ENCODE data around the gene NRDC.
A peak's percentile ranks its signal among the peaks of the same experiment; 100 is the strongest.
"Not testable (repeated sequence)": the region's sequence is repeated elsewhere in the genome, so short reads cannot be mapped to it uniquely, and the experiment has no call there.

Gene NRDC

DNA sequence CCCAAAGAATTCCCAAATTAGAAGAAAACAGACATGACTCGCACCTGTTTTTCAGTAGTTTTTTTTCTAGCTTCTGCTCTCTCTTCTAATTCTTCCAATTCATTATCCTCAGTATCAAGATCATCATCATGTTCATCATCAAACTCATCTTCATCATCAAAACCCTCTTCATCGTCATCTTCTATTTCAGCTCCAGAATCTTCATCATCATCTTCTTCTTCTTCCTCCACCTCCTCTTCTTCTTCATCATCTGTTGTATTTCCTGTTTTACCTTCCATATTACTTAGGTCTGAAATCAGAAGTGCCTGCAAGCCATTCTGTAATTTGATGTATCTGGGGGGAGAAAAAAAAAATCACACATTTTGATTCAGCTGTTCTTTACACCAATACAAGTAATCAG is 38.3 kb downstream of the NRDC start:
- no peak for DNase-seq

DNA sequence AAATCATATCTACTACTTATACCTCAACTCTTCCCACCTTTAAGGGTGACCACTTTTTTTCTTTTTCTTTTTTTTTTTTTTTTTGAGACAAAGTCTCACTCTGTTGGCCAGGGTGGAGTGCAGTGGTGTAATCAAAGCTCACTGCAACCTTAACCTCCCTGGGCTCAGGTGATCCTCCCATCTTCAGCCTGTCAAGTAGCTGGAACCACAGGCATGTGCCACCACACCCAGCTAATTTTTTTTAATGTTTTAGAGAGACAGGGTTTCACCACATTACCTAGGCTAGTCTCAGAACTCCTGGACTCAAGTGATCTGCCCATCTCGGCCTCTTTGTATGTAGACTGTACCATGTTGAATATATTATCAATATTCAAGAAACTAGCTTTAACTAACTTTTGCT is 39.4 kb downstream of the NRDC start:
- no peak for DNase-seq

DNA sequence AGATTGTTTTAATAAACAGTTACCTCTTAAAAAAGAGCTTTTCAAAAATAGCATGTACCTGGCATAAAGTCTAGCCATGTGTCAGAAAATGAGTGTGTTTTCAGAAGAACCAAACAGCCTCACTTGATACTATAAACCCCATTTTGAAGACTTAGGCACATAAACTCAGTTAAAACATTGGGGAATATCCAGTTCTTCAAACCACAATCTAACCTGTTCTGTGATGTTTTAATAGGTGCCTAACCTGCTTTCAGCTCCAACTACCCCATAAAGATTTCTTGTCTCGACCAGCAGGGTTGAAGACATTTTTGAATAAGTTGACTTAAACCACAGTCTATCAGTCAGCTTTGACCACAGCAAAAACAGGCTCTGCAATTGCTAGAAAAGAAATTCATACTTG is 41.3 kb downstream of the NRDC start:
- no peak for DNase-seq

DNA sequence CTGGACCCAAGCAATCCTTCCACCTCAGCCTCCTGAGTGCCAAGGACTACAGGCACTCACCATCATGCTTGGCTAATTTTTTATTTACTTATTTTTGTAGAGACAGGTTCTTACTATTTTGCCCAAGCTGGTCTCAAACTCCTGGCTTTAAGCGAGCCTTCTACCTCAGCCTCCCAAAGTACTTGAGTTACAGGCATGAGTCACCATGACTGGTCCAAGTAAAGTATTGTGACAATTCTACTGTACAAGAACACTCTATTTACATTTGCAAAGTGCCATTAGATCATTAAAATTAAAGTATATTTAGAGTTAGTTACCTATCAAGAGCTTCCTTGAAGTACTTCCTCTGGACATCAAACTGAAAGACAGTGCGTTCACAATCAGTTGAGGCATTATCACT is 44.8 kb downstream of the NRDC start:
- no peak for DNase-seq

DNA sequence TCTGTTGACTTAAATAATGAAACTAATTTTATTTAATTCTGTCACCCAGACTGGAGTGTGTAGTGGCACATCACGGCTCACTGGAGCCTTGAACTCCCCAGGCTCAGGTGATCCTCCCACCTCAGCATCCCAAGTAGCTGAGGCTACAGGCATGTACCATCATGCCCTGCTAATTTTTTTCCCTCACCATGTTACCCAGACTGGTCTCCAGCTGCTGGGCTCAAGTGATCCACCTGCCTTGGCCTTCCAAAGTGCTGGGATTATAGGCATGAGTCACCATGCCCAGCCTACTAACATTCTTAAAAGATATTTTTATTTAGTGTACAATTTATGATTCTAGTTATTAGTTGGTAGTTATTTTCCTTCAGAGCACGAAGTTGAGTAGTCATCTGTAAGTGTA is 49.5 kb downstream of the NRDC start:
- DNase-seq, result no peak

DNA sequence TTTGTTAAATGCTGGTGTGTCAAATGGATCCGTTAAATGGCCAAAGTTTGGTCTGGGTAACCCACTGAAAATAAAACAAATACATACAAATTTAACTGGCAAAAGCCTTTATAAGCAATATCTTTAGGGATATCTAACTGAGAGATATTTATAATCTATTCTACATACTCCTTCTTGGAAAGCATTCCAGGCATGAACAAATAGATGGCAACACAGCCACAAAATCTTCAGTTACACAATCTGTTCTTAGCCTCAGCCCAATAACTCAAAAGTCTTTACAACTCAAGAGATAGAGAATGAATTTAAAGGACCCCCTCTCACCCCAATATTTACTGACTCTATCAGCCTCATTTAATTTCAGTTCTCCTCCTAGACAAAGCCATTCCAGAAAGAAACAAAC is 58.7 kb downstream of the NRDC start:
- no peak for DNase-seq

DNA sequence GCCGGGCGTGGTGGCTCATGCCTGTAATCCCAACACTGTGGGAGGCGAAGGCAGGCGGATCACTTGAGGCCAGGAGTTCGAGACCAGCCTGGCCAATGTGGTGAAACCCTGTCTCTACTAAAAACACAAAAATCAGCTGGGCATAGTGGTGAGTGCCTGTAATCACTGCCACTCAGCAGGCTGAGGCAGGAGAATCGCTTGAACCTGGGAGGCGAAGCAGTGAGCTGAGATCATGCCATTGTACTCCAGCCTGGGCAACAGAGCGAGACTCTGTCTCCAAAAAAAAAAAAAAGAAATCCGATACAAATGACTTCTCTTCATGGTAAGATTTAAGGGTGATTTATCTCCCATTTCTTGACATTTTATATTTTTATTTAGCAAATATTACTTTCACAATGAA is 59.5 kb downstream of the NRDC start:
- not testable (repeated sequence) for DNase-seq

DNA sequence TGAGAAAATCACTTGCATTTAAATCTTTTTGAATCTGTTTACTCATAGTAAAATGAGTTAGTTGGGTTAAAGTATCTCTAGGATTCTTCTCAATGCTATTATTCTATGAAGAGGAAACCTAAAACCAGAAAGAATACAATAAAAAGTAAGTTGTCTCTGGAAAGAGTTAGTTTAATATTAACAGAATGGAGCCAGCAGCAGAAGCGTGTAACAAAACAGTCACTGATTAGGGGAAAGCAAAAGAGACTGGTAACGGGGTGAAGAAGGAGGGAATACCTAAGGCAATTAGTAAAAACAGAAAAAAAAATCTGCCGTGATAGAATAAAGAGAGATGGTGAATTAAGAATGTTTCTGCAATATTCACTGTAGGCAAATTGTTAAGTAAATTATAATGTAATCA is 60.0 kb downstream of the NRDC start:
- no peak for DNase-seq

DNA sequence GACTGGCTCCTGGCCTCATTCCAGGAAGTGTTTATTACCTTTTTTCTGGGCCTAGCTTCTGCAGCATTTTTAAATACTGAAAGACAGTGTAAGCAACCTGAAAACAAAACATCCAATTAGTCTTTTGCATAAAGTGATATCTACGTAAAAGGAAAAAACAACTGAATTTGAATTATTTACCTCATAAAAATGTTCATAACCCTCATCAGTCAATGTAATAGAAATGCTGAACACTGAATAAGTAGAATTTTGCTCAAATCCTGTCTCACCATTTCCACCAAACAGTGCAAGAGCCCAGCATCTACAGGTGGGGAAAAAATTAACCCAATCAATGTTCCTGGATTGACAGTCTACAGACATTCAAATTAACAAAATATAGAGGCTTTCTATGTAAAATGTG is 64.0 kb downstream of the NRDC start:
- DNase-seq, result no peak

DNA sequence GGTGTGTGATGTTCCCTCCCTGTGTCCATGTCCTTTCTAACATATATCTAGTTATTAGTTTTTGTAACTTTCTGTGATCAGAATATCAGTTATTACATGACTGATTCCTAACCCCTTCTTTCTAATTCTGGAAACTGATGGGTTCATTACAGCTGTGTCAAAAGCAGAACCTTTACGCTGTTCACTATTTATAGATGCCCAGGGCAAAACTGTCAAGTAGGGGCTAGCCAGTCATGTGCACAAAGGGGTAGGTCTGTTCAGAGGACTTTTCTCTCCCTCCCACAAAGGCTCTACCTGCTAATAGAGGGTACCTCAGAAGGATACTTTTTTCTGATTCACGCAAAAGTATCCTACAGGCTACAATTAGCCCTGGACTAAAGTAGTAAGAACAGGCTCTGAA is 79.2 kb downstream of the NRDC start:
- DNase-seq, result no peak

DNA sequence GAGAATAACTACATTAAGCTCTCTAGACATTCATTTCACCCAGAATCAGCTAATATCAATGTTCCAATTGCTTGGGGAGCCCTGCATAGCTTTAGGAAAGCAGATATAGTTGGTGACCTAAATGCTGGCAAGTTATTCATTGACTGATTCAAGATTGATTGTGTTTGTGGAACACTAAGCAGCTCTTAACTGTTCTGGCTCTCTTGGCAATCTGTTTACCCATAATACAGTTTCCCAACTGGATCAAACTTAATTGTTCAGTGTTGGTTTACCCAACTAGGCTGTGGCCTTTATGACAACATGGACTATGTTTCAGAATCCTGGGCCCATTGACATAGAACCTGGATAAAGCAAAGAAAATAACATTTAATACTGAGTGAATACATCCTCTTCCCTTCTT is 83.7 kb downstream of the NRDC start:
- no peak for DNase-seq

DNA sequence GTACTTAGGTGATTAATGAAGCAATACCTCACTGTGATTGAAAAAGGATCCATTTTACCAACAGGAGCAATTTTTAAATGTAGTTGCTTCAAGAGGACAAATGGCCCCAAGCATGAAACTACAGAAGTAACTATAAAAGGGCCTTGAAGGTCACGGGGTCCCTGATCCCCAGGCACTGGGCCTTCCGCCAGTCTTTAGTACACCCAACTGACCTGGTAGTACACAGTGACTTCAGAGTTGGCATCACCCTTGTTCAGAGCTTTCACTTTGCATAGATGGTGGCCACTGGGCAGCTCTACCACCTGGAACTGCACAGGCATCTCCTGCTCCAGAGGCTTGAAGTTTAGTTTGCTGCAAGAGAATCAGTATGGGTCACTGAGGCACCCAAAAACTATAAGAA is 84.3 kb downstream of the NRDC start:
- no peak for DNase-seq

DNA sequence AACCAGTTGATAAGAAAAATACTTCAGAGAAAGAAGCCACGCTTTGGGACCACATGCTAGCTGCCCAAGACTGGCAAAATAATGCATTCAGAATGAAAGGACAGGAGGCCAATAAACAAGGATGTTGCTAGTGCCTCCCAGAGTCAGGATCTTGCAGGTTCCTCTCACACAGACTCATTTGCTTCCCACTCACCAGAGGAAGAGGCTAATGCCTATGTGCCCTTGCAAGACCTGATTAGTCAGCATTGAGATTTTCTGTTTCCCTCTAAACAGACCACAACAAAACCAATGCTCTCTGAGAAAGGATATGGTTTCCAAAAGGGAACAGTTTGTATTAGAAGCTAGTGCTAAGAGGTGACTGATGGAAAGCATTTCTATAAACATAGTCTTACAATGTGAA is 85.7 kb downstream of the NRDC start:
- no peak for DNase-seq

DNA sequence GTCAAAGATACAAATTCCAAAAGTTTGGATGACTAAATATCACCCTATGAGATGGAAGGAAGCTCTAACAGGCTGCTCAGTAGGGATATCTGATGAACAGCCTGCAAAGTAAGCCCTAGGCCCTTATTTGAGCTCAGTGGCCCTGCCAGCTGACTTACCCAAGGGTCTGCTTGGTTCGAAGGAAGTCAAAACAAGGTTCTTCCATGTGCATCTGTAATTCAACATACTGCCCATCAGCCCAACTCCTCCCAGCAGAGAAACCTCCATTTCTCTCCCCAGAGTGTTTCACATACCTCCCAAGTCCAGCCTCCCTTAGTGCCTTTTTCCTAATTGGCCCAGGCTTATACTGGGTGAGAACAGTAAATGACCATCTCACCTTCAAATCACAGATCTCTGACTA is 86.6 kb downstream of the NRDC start:
- DNase-seq, result no peak

DNA sequence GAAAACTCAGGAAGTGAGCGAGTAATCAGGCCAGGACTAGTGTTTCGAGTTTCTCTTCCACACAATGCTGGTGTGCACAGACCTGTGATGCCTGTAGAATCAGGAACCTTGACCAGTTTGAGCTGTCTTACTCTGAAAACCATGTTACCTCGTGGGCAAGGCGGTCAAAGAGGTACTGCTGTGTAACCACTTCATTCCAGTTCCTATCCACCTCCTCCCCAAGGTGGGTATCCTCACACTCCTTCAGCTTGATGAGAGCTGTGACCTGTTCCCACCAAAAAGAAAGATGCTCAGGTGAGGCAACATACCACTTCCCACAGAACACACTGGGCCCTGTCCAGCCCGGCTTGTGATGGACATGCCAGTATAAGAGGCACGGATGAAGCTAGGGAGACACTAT is 88.1 kb downstream of the NRDC start:
- DNase-seq, result no peak

DNA sequence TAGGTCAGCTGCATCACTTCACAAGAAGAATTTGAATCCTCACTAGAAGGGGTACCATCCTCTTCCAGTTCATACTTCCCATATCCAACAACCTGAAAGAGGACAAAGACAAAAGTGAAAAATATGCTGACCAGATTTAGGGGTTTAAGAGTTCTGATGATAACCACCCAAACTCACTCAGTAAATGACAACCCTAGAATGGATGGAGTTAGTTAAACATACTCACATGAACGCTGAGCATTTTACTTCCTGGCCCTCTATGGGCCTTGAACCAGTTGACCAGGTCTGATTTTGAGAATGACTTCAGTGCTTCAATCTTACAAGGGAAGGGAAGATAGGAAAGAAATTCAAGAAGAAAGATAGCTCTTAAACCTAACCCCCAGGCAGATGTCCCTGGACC is 89.2 kb downstream of the NRDC start:
- DNase-seq, result no peak

DNA sequence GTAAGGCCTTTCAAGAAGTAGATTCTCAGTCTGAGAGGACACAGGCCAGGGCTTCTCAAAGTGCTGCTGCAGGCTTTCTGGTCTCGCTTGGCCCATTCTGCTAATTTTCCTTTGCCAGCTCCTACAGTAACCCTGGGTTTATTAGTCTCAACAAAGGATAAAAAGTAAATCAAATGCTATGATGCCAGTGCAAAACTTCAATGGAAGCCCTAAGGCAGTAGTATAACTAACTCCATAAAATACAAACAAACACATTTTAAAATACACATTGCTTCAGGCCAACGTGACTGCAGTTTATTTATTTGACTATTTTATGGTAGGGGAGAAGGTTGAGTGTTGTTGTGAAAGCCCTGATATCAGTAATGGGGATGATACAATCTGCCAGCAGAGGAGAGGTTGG is 89.6 kb downstream of the NRDC start:
- no peak for DNase-seq

DNA sequence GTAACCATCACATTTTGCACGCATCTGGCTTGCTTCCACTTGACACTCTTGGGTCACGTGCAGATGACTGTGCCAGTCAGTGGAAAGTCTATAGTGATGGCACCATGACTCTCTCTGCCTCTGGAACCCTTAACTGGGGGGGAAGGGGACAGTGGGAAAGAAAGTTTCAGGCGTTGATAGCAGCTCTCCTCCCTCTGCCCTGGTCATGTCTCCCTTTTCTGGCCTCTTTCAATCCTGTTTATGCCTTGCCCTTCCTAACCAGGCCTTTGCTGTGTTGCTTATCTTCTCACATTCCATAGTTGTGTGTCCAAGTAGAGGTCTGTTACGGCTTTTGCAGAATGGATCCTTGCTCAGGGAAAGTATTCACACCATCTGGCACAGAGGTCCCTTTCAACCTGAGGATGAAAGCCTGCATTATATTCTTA is 93.5 kb downstream of the NRDC start:
- no peak for DNase-seq

DNA sequence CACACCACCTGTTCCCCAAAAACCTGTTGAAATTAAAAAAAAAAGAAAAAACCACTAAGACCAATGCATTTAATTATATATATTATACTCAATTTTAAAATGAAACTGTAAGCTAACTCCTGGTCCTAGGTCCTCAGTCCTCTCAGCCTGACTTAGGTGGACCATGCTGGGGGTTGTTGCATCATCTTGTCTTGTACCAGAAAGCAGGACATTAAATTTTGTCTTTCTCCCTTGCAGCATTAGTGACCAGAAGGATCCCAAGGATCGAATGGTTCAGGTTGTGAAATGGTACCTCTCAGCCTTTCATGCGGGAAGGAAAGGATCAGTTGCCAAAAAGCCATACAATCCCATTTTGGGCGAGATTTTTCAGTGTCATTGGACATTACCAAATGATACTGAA is 97.6 kb downstream of the NRDC start:
- DNase-seq, result no peak

DNA sequence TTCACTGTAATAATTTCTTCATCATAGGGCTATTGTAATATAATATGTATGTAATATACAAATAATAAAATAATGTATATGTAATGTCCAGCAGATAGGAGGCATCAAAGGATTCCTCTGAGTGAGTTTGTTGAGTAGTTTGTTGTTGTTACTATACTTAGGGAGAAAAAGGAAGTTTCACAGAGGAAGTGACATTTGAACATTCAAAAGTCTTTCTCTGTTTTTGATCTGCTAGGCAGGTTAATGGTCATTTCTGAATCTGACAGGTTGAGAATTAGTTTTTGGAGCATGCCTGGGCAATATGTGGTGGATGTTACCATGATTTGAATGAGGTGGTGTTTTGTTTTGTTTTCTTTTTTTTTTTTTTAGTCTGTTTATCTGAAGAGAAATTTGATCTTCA is 102.1 kb downstream of the NRDC start:
- DNase-seq, result no peak

DNA sequence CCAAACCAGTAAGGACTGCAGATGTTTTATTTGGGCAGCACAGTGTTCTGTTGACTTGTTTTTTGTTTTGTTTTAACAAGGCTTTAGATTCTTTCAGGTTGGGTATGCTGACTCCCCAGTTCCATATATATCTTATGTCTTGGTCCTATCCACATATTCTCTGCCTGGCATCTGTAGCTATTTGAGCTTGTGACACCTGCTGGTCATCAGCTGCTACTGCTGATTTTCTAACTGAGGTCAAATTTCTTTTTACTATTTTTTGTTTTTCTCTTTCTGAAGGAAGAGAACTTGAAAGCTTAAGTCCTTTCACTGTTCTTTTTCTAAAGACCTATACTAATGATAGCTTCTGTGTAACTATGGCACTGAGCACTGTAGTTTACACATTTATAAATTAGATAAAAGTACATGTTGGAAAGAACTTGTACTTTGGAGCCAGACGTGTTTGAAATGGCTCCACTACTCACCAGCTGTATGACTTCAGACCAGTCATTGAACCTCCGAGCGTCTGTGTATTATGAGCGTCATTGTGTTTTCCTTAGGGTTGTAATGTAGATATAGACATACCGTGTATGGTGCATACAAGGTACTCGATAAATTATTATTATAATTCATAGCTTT is 109.4 kb downstream of the NRDC start:
- peak; percentile 28 for DNase-seq

DNA sequence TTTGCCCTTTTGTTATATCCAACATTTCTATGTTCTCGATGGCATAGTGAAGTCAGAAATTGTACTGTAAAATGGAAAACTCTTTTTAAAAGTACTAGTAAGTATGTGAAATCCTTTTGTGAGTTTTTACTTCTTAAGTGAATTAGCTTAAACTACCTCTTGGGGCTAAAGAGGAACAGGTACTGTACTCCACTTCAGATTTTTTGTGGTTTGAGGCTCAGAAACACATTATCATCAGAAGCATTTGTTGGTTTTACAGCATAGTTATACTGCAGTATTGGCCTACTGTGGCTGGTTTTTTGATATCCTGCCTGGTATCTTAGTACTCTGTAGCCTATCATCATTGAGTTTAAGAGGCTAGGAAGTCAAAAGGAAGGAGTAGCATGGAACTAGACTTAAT is 117.2 kb downstream of the NRDC start:
- DNase-seq, result no peak

DNA sequence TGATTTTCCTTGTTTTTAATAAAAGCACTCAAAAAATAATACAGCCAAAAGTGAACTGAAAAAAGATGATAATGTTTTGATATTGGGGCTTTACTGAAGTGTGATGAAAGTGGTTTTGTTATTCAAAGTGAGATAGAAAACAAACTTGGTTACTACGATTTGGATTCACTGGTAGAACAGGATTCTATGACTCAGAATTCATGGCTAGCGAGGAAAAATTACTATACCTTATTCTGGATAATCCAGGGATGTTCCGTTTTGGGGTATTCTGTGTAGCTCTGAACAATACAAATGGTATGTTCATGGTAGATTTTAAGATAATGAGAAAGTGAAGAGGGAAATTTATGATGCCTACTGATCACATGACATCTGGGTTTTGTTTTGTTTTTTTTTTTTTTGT is 117.7 kb downstream of the NRDC start:
- DNase-seq, result no peak

DNA sequence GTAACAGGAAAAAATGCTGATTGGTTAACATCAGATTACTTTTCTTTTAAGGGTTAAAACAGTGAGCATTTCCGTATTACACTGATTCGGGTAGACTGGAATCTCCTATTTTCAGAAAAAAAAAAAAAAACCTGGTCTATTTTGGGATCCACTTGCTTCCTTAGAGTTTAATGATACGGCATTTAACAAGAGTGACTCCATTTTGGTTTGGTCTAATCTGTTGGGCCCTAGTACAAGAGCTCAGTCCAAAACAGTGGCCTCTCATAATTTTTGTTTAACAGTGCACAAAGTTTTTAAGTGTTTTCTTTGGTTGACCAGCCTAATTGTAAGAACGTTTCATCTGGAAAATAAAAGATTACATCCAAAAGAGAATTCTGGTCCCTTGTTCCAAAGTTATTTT is 120.2 kb downstream of the NRDC start:
- DNase-seq, result no peak

DNA sequence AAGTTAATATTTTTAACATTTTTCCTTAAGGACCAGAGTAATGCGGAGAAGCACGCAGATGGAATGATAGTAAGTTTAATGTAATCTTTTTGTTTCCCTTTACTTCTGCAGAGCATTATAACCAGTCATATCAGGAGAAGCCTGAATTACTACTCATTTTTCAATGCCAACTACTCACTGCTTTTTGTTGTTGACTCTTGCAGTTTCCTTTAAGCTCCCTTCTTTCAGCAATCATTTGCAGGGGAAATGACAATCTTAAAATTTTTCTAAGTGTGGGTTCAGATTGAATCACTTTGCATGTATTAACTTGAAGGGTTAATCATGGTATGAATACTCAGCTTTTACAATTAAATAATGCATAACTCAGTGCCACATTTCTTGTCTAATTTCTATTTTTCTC is 122.2 kb downstream of the NRDC start:
- no peak for DNase-seq

DNA sequence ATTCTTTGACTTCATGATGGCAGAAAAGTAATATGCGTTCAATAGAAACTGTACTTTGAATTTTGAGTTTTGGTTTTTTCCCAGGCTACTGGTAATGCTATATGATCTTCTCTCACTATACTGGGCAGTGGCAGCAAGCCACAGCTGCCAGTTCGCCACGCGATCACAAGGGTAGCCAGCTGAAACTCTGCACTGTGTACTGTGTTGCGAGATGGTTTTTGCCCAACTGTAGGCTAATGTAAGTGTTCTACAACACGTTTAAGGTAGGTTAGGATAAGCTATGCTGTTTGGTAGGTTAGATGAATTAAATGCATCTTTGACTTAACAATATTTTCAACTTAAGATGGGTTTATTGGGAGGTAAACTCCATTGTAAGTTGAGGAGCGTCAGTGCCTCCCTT is 123.1 kb downstream of the NRDC start:
- DNase-seq, result no peak
